GM23338 (cell line): ENCODE data around the gene YIPF6.

ENCODE experiments used
- POLR2AphosphoS5 ChIP-seq: IDR thresholded peaks from 2 replicates; pipeline ENCODE4 v1.6.1; 2016; ENCODE audit warnings: antibody characterized with exemption, low read depth
- TF ChIP-seq, protein P1 (sequence below), 2 experiments: fragments of 200-600 bp in 1 of 2; sonication (generic) in 1 of 2; conservative IDR thresholded peaks; 2 replicates each; pipeline versions ENCODE4 v1.5.1 to v1.6.1; 2016 to 2017; ENCODE audit warnings: antibody characterized with exemption in 2 of 2, low read depth in 2 of 2, mild to moderate bottlenecking in 2 of 2, moderate library complexity in 1 of 2

DNA sequence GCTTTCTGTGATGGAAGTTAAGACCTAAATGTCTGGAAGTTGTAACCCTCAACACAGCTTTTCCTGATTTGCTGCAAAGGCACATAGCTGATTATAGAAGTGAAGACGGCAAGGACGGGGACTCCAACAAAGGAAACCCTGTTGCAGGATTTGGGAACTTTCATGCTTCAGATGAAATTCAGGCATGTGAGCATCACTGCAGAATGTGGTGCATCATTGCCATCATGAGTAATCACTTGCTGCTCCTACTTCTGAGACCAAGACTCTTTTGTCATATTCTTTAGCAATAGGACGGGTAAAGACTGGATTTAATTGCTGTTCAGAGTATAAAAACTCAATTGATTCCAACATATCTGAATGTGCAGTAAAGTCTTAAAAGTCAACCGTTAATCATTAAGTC is 35.8 kb downstream of the YIPF6 start:
- TF ChIP-seq, protein P1, sequence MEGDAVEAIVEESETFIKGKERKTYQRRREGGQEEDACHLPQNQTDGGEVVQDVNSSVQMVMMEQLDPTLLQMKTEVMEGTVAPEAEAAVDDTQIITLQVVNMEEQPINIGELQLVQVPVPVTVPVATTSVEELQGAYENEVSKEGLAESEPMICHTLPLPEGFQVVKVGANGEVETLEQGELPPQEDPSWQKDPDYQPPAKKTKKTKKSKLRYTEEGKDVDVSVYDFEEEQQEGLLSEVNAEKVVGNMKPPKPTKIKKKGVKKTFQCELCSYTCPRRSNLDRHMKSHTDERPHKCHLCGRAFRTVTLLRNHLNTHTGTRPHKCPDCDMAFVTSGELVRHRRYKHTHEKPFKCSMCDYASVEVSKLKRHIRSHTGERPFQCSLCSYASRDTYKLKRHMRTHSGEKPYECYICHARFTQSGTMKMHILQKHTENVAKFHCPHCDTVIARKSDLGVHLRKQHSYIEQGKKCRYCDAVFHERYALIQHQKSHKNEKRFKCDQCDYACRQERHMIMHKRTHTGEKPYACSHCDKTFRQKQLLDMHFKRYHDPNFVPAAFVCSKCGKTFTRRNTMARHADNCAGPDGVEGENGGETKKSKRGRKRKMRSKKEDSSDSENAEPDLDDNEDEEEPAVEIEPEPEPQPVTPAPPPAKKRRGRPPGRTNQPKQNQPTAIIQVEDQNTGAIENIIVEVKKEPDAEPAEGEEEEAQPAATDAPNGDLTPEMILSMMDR (conservative IDR thresholded peaks at IDR 0.05; ENCODE audit: low read depth in 2 of 2) = no peak
- TF ChIP-seq POLR2AphosphoS5 = no peak
